ENCODE data around the gene LY86. TPM values are rescaled to one million over a fixed set of nuclear protein-coding genes. Genes with fewer than 3 reads are reported as not detected.

The LY86 gene
- total RNA-seq, 1 experiment from 2014 or later, result not detected

- CTCF ChIA-PET, result no interaction called here
- Mint-ChIP-seq H3K4me3 (ENCODE audit: low read depth, unreplicated experiment) (no peak overlapping the region), H3K36me3 (ENCODE audit: insufficient read depth, unreplicated experiment) (no peaks in the 10 kb centered on the region), H3K27me3 (ENCODE audit: unreplicated experiment) (peaks cover 54% of the 10 kb centered on the region), H3K9me3 (ENCODE audit: low read depth, unreplicated experiment) (peaks cover 2% of the 10 kb centered on the region), H3K4me1 (ENCODE audit: low read depth, unreplicated experiment) (no peaks in the 10 kb centered on the region), H3K27ac (ENCODE audit: unreplicated experiment) (no peak overlapping the region)
- TF ChIP-seq, protein P1, sequence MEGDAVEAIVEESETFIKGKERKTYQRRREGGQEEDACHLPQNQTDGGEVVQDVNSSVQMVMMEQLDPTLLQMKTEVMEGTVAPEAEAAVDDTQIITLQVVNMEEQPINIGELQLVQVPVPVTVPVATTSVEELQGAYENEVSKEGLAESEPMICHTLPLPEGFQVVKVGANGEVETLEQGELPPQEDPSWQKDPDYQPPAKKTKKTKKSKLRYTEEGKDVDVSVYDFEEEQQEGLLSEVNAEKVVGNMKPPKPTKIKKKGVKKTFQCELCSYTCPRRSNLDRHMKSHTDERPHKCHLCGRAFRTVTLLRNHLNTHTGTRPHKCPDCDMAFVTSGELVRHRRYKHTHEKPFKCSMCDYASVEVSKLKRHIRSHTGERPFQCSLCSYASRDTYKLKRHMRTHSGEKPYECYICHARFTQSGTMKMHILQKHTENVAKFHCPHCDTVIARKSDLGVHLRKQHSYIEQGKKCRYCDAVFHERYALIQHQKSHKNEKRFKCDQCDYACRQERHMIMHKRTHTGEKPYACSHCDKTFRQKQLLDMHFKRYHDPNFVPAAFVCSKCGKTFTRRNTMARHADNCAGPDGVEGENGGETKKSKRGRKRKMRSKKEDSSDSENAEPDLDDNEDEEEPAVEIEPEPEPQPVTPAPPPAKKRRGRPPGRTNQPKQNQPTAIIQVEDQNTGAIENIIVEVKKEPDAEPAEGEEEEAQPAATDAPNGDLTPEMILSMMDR (IDR thresholded peaks at IDR 0.05; ENCODE audit: unreplicated experiment), result no peak
- no peak for DNase-seq
- intact Hi-C loops (cut with micrococcal nuclease; ENCODE audit: unreplicated experiment), result loop anchor here (10.0 kb wide), 1 partner anchor 84 kb away; no protein-coding TSS in a partner anchor
- BruUV-seq (replicated peaks), result no TSS peak
Observed at GRCh38 chr6:6560909-6561308, 27.6 kb upstream of the LY86 start.

GRCh38 chr6:6564154-6564553 lies 24.4 kb upstream of the LY86 start:
- peaks cover 38% of the 10 kb centered on the region for H3K27me3 Mint-ChIP-seq (ENCODE audit: unreplicated experiment)
- no peak overlapping the region for H3K27ac Mint-ChIP-seq (ENCODE audit: unreplicated experiment)
- CTCF ChIA-PET, result no interaction called here
- no peak overlapping the region for H3K4me3 Mint-ChIP-seq (ENCODE audit: low read depth, unreplicated experiment)
- no peaks in the 10 kb centered on the region for H3K36me3 Mint-ChIP-seq (ENCODE audit: insufficient read depth, unreplicated experiment)
- BruUV-seq (replicated peaks), result no TSS peak
- TF ChIP-seq, protein P1 (IDR thresholded peaks at IDR 0.05; ENCODE audit: unreplicated experiment), result no peak
- no peak for DNase-seq
- H3K4me1 Mint-ChIP-seq (ENCODE audit: low read depth, unreplicated experiment), result no peaks in the 10 kb centered on the region
- intact Hi-C loops (cut with micrococcal nuclease; ENCODE audit: unreplicated experiment), result loop anchor here (10.0 kb wide), 1 partner anchor 81 kb away; no protein-coding TSS in a partner anchor
- peaks cover 2% of the 10 kb centered on the region for H3K9me3 Mint-ChIP-seq (ENCODE audit: low read depth, unreplicated experiment)

DNA sequence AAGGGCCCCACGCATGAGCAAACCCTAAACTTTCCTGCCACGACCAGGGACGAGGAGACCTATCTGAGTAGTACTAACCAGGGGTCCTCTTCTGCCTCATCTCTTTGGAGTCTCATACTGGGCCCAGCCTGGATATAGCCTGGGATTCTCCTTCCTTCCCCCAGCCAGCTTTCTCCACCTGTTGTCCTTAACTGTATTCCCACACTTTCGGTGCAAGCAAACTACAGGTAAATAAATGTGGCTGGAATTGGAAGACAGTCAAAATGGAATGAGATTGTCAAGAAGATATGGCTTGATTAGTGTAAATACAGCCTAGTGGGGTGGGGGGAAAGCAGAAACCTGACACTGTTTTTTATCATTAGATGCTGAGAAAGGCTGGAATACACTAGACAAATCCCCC lies 23.5 kb upstream of the LY86 start:
- no peaks in the 10 kb centered on the region for H3K4me1 Mint-ChIP-seq (ENCODE audit: low read depth, unreplicated experiment)
- TF ChIP-seq, protein P1 (IDR thresholded peaks at IDR 0.05; ENCODE audit: unreplicated experiment), result no peak
- intact Hi-C loops (cut with micrococcal nuclease; ENCODE audit: unreplicated experiment), result loop anchor here (10.0 kb wide), 1 partner anchor 80 kb away; no protein-coding TSS in a partner anchor

DNA sequence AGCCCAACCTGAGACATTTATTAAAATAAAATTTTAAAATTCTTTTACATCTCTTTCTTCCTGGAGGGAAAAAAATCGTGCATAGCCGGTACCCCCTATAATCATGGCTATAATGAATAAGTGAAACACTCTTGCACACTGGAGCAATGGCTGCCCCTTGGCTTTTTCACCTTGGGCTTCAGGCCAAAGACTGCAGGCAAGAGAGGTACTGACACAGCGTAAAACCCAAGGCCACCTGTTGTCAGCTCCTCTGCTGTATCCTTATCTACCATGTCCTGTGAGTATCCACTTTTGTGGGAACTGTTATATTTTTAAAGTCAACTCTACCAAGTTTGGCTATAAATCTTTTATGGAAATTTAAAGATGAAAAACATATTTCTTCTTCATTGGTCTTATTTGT lies 23.0 kb upstream of the LY86 start:
- Mint-ChIP-seq H3K27me3 (ENCODE audit: unreplicated experiment) (peaks cover 49% of the 10 kb centered on the region), H3K27ac (ENCODE audit: unreplicated experiment) (no peak overlapping the region), H3K4me1 (ENCODE audit: low read depth, unreplicated experiment) (no peaks in the 10 kb centered on the region), H3K9me3 (ENCODE audit: low read depth, unreplicated experiment) (peaks cover 2% of the 10 kb centered on the region), H3K4me3 (ENCODE audit: low read depth, unreplicated experiment) (no peak overlapping the region), H3K36me3 (ENCODE audit: insufficient read depth, unreplicated experiment) (no peaks in the 10 kb centered on the region)
- no peak for DNase-seq
- no TSS peak for BruUV-seq (replicated peaks)
- intact Hi-C loops (cut with micrococcal nuclease; ENCODE audit: unreplicated experiment), result loop anchor here (10.0 kb wide), 1 partner anchor 79 kb away; no protein-coding TSS in a partner anchor
- TF ChIP-seq, protein P1 (IDR thresholded peaks at IDR 0.05; ENCODE audit: unreplicated experiment), result no peak
- CTCF ChIA-PET, result no interaction called here

More for the DNA sequence above, 23.5 kb upstream of the LY86 start:
- H3K36me3 Mint-ChIP-seq (ENCODE audit: insufficient read depth, unreplicated experiment), result no peaks in the 10 kb centered on the region
- H3K27me3 Mint-ChIP-seq (ENCODE audit: unreplicated experiment), result peaks cover 48% of the 10 kb centered on the region
- no TSS peak for BruUV-seq (replicated peaks)
- CTCF ChIA-PET, result no interaction called here
- no peak overlapping the region for H3K27ac Mint-ChIP-seq (ENCODE audit: unreplicated experiment)
- DNase-seq, result no peak
- H3K4me3 Mint-ChIP-seq (ENCODE audit: low read depth, unreplicated experiment), result no peak overlapping the region
- peaks cover 2% of the 10 kb centered on the region for H3K9me3 Mint-ChIP-seq (ENCODE audit: low read depth, unreplicated experiment)

All from Calu3 (cell line).